ENCODE data around the gene GNG14.
"Not testable (repeated sequence)": the region's sequence is repeated elsewhere in the genome, so short reads cannot be mapped to it uniquely, and the experiment has no call there.

Gene GNG14

DNA sequence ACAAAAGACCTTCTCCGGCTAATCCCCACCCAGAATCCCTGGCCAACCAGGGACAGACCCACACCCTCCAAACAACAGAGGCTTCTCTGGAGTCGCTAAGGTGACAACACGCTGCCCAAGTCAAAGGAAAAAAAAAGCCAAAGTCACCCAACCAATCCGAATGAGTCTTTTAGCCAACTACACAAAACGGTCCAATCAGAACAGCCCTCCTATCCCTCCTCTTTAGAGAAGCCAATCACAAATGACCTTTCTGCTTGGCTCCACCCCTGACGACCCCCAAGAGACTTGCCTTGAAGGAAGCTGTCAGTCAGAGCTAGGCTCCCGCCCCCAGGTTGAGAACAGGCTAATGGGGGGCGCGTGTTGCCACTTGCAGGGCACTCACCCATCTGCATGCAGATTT is 15.2 kb downstream of the GNG14 start:
- TF ChIP-seq, protein P1, sequence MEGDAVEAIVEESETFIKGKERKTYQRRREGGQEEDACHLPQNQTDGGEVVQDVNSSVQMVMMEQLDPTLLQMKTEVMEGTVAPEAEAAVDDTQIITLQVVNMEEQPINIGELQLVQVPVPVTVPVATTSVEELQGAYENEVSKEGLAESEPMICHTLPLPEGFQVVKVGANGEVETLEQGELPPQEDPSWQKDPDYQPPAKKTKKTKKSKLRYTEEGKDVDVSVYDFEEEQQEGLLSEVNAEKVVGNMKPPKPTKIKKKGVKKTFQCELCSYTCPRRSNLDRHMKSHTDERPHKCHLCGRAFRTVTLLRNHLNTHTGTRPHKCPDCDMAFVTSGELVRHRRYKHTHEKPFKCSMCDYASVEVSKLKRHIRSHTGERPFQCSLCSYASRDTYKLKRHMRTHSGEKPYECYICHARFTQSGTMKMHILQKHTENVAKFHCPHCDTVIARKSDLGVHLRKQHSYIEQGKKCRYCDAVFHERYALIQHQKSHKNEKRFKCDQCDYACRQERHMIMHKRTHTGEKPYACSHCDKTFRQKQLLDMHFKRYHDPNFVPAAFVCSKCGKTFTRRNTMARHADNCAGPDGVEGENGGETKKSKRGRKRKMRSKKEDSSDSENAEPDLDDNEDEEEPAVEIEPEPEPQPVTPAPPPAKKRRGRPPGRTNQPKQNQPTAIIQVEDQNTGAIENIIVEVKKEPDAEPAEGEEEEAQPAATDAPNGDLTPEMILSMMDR (conservative IDR thresholded peaks at IDR 0.05; ENCODE audit: control insufficient read depth, insufficient read depth, low read depth, low read length): no peak
- no peak overlapping the region for H3K4me3 ChIP-seq (ENCODE audit: control insufficient read depth, low read depth, low read length)
- peak; percentile 74 for DNase-seq (ENCODE audit: low read depth)

DNA sequence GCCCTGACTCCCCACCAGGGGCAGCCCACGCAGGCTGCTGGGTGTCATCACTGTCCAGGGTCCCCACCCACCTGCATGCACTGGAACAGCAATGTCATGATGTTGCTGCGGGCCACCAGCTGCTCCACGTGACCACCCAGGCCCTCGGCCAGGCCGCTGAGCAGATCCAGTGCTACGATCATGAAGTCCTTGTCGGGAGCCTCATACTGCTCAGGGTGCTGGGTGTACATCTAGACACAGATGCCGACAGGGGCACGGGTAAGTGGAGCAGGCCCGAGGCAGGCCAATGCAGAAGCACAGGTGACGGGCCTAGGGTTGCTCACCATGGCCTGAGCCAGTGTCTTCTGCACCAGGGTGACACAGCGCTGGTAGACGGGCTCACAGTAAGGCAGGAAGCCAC is 17.4 kb downstream of the GNG14 start:
- TF ChIP-seq, protein P1 (conservative IDR thresholded peaks at IDR 0.05; ENCODE audit: control insufficient read depth, insufficient read depth, low read depth, low read length): no peak
- H3K4me3 ChIP-seq (ENCODE audit: control insufficient read depth, low read depth, low read length): no peak overlapping the region
- no peak for DNase-seq (ENCODE audit: low read depth)

DNA sequence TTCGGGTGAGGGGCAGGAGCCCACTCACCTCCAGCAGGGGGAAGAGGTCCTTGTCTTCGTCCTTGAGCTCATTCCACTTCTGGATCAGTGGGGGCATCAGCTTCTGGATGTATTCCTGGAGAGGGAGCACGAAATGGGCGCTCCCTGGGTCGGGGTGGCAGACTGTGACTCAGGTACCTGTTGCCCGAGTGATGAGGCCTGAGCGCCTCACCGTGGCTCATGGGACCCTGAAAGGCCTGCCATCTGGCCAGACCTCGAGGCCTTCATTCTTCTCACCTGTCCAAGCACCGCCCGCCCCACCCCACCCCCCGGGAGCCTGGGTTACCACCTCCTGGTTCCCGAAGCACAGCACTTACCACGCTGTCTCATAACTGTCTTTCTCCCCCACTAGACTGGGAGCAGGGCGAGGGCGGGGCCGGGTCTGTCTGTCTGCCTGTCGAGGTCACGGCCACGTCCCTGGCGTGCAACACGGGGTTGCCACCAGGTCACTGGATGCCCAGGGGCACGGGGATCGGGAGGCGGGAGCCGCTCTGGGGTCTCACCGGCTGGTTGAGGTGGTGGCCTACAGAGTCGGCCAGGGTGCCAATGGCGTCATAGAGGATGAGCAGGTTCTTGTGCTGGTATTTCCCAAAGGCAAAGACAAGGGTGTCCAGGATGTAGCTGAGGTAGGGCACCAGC is 18.0 kb downstream of the GNG14 start:
- TF ChIP-seq, protein P1 (conservative IDR thresholded peaks at IDR 0.05; ENCODE audit: control insufficient read depth, insufficient read depth, low read depth, low read length): no peak
- H3K4me3 ChIP-seq (ENCODE audit: control insufficient read depth, low read depth, low read length): no peak overlapping the region
- no peak for DNase-seq (ENCODE audit: low read depth)

DNA sequence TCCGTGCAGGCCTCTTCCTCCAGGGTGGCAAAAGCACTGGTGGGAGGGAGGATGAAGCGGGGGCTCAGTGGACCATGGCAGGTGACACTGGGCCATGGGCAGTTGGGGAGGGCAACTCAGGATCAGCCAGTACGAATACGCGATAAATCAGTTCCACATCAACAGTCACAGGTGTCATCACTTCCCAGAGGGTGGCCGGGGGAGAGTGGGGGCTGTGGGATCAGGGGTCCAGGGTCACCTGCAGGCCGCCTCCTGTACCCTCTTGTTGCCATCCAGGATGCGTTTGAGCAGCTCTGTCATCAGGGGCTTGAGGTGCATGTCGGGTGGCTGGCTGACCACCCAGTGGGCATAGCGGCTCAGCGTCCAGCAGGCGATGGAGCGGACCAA is 18.5 kb downstream of the GNG14 start:
- TF ChIP-seq, protein P1 (conservative IDR thresholded peaks at IDR 0.05; ENCODE audit: control insufficient read depth, insufficient read depth, low read depth, low read length): no peak
- no peak overlapping the region for H3K4me3 ChIP-seq (ENCODE audit: control insufficient read depth, low read depth, low read length)
- DNase-seq (ENCODE audit: low read depth): no peak

DNA sequence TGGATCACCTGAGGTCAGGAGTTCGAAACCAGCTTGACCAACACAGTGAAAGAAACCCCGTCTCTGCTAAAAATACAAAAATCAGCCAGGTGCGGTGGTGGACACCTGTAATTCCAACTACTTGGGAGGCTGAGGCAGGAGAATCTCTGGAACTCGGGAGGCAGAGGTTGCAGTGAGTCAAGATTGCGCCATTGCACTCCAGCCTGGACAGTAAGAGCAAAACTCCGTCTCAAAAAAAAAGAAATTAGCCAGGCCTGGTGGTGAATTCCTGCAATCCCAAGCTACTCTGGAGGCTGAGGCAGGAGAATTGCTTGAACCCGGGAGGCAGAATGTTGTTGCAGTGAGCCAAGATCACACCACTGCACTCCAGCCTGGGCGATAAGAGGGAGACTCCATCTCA is 20.8 kb downstream of the GNG14 start:
- DNase-seq (ENCODE audit: low read depth): no peak
- TF ChIP-seq, protein P1 (conservative IDR thresholded peaks at IDR 0.05; ENCODE audit: control insufficient read depth, insufficient read depth, low read depth, low read length): no peak
- H3K4me3 ChIP-seq (ENCODE audit: control insufficient read depth, low read depth, low read length): no peak overlapping the region

DNA sequence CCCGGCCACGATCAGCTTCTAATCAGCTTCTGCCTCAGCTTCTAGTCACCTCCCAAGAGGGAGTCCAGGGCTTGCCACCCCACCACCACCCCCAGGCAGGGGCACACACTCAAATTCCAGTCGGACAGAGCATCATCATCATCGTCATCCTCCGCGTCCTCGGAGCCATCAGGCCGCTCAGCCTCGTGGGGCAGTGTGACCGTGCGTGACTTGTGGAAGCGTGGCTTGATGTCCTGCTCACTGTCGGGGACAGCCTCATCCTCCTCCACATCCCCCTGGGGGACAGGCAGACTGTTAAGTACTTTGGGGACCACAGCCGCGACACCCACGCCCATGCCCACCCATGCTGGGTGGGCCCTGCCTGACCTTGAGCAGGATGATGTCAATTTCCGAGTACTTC is 23.4 kb downstream of the GNG14 start:
- H3K4me3 ChIP-seq (ENCODE audit: control insufficient read depth, low read depth, low read length): no peak overlapping the region
- no peak for DNase-seq (ENCODE audit: low read depth)
- TF ChIP-seq, protein P1 (conservative IDR thresholded peaks at IDR 0.05; ENCODE audit: control insufficient read depth, insufficient read depth, low read depth, low read length): no peak

DNA sequence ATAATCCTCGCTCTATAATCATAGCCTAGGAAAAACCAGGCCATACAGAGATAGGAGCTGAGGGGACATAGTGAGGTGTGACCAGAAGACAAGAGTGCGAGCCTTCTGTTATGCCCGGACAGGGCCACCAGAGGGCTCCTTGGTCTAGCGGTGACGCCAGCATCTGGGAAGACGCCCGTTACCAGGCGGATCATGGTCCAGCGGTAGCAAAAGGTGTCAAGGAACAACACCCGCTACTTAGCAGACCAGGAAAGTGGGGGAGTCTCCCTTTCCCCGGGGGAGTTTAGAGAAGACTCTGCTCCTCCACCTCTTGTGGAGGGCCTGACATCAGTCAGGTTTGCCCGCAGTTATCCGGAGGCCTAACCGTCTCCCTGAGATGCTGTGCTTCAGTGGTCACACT is 24.3 kb downstream of the GNG14 start:
- not testable (repeated sequence) for H3K4me3 ChIP-seq (ENCODE audit: control insufficient read depth, low read depth, low read length); DNase-seq (ENCODE audit: low read depth)

DNA sequence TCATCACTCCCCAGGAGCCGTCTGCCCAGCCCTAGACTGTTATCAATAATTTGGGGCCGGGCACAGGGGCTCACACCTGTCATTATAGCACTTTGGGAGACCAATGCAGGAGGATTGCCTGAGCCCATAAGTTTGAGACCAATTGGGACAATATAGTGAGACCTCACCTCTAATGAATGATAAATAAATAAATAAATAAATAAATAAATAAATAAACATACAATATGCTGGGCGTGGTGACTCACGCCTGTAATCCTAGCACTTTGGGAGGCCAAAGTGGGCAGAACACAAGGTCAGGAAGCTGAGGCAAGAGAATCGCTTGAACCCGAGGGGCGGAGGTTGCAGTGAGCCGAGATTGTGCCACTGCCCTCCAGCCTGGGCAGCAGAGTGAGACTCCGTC is 25.5 kb downstream of the GNG14 start:
- DNase-seq (ENCODE audit: low read depth); H3K4me3 ChIP-seq (ENCODE audit: control insufficient read depth, low read depth, low read length): not testable (repeated sequence)
